AG04449 (cell line): ENCODE data around the gene LRP1B.

Experiments
- CTCF ChIA-PET: fragments of 350-600 bp; formaldehyde crosslinking; extraction: SDS; loops from one replicate; lab custom pipeline; 2021; ENCODE audit warnings: antibody characterized with exemption; lab: Yijun Ruan, JAX
- POLR2A ChIA-PET: fragments of 400-600, 350-600 bp; formaldehyde crosslinking; extraction: SDS; loops from one replicate; lab custom pipeline; 2020; ENCODE audit warnings: antibody characterized with exemption, inconsistent platforms; lab: Yijun Ruan, JAX
- DNase-seq: peaks from one replicate; pipeline ENCODE4 v3.0.0-alpha.2; 2010; ENCODE audit warnings: low read depth, low spot score
- H3K4me3 ChIP-seq: 2 replicates; pipeline ENCODE4 v1.5.1; 2011; ENCODE audit warnings: low read depth, mild to moderate bottlenecking, control low read depth, low read length
- TF ChIP-seq, protein P1 (sequence below): IDR thresholded peaks from one replicate; pipeline ENCODE4 v1.5.1; 2011; ENCODE audit warnings: mild to moderate bottlenecking, moderate library complexity, low read length, control low read depth, inconsistent platforms; ENCODE audit not compliant: insufficient read depth; ENCODE audit errors: missing control alignments

The LRP1B gene

DNA sequence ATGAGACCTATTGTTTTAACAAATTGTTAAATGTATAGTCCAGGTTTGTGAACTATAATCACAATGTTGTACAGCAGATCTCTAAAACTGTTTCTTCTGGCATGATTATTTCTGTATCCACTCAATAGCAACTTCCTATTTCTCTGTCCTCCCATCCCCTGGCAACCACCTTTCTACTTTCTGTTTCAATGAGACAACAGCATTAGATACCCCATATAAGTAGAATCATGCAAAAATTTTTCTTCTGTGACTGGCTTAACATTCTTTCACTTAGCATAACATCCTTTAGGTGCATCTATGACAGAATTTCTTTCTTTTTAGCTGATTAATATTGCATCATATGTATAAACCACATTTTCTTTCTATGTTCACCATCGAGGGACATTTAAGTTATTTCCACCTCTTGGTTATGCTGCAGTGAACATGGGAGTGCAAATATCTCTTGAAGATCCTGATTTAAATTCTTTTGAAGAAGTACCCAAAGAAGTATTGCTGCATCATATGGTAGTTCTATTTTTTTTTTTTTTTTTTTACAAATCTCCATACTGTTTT lies 713.5 kb downstream of the LRP1B start:
- H3K4me3 ChIP-seq: no peak overlapping the region
- ChIA-PET POLR2A (no interaction called here), CTCF (no interaction called here)
- TF ChIP-seq, protein P1, sequence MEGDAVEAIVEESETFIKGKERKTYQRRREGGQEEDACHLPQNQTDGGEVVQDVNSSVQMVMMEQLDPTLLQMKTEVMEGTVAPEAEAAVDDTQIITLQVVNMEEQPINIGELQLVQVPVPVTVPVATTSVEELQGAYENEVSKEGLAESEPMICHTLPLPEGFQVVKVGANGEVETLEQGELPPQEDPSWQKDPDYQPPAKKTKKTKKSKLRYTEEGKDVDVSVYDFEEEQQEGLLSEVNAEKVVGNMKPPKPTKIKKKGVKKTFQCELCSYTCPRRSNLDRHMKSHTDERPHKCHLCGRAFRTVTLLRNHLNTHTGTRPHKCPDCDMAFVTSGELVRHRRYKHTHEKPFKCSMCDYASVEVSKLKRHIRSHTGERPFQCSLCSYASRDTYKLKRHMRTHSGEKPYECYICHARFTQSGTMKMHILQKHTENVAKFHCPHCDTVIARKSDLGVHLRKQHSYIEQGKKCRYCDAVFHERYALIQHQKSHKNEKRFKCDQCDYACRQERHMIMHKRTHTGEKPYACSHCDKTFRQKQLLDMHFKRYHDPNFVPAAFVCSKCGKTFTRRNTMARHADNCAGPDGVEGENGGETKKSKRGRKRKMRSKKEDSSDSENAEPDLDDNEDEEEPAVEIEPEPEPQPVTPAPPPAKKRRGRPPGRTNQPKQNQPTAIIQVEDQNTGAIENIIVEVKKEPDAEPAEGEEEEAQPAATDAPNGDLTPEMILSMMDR: no peak
- no peak for DNase-seq

GRCh38 chr2:141411419-141411818 lies 719.4 kb downstream of the LRP1B start:
- TF ChIP-seq, protein P1: no peak
- H3K4me3 ChIP-seq: no peak overlapping the region
- POLR2A ChIA-PET: no interaction called here
- DNase-seq: no peak
- CTCF ChIA-PET: interaction anchor here (1.5 kb wide), 1 partner anchor 11 kb away, joined by 4 read pairs; no protein-coding TSS in a partner anchor

DNA sequence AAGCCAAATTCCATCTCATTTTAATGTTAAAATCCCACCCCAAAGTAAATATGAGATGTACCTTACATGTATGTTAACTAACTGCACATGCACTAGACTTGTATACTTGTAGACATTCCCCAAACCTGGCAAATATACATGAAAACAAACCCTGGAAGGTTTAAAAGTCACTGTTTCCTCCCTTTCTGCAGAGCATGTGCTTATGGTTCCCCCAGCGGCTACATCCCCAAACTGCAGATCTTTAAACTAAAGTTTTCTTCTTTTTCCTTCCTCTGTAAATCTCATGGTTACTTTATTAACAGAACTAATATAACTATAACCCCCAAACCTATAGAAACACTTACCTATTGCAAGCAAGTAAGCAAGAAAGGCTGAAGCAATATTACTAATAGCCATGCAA lies 731.5 kb downstream of the LRP1B start:
- no peak for DNase-seq
- CTCF ChIA-PET: no interaction called here
- POLR2A ChIA-PET: no interaction called here
- TF ChIP-seq, protein P1: peak; percentile 31
- H3K4me3 ChIP-seq: no peak overlapping the region

- TF ChIP-seq, protein P1: no peak
- ChIA-PET POLR2A (no interaction called here), CTCF (interaction anchor here (0.9 kb wide), 1 partner anchor 10 kb away, joined by 4 read pairs; no protein-coding TSS in a partner anchor)
These were observed 737.6 kb downstream of the LRP1B start for GRCh38 chr2:141393214-141393545.

DNA sequence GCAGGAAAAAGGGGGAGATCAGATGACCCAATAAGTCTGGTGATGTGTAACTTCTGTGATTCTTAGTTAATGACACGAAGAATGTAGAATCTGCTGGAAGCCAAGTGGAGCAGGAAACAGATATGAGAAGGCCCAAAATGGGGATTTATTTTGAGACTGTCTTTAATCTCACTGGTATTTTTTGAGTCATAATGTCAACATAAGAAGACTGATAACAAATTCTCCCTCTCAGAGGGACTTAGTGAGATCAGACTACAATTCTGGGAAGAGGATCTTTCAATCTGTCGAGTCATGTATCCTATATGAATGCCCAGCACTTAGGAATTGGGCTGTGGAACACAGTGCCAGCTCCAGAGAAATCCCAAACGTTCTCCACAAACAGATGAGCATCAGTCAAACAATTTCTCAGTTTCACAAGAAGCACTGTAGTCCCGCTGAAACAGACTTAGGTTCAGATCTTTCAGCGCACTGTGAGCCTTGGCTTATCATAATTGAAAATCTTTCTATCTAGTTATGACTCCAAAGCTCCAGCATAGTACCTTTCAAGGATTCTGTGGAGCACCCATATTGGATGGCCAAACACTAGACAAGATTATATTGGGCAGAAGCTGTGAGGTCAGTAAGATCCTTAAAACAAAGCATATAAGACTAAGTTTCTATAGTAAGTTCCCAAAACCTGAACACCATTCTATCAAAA lies 738.2 kb downstream of the LRP1B start:
- ChIA-PET POLR2A (no interaction called here), CTCF (interaction anchor here (0.9 kb wide), 1 partner anchor 11 kb away, joined by 4 read pairs; no protein-coding TSS in a partner anchor)
- H3K4me3 ChIP-seq: no peak overlapping the region
- peak; percentile 59 for DNase-seq
- TF ChIP-seq, protein P1: no peak

More at GRCh38 chr2:141393214-141393545, 737.6 kb downstream of the LRP1B start:
- H3K4me3 ChIP-seq: no peak overlapping the region
- peak; percentile 33 for DNase-seq

GRCh38 chr2:141386168-141386567 lies 744.6 kb downstream of the LRP1B start:
- no peak for DNase-seq
- ChIA-PET POLR2A (no interaction called here), CTCF (no interaction called here)
- no peak overlapping the region for H3K4me3 ChIP-seq
- TF ChIP-seq, protein P1: no peak
